HepG2 (cell line): Measurements from ENCODE around the gene WDR6. TPM values are rescaled to one million over a fixed set of nuclear protein-coding genes. Genes with fewer than 3 reads are reported as not detected.

Experiments used
- GATAD1 ChIP-seq: IDR thresholded peaks from 2 replicates; pipeline ENCODE4 v1.6.1; 2016; ENCODE audit warnings: missing genetic modification reagents, missing compliant biosample characterization
- HMGXB4 ChIP-seq, 2 experiments: sonication (generic) in 1 of 2; formaldehyde crosslinking in 1 of 2; IDR thresholded peaks; 2 replicates each; pipeline versions ENCODE4 v1.4.0 to v1.6.1; 2018 to 2020; ENCODE audit warnings: missing genetic modification reagents in 2 of 2, borderline replicate concordance in 1 of 2, low read depth in 1 of 2, mild to moderate bottlenecking in 1 of 2, missing biosample characterization in 1 of 2
- STAG1 ChIP-seq: sonication (generic); formaldehyde crosslinking; IDR thresholded peaks from 2 replicates; pipeline ENCODE4 v1.4.0; 2020; ENCODE audit warnings: missing genetic modification reagents
- ZNF263 ChIP-seq: sonication (generic); formaldehyde crosslinking; IDR thresholded peaks from 2 replicates; pipeline ENCODE4 v1.4.0; 2020; ENCODE audit warnings: missing genetic modification reagents
- ZNF354B ChIP-seq: sonication (generic); formaldehyde crosslinking; IDR thresholded peaks from 2 replicates; pipeline ENCODE4 v1.8.0; 2022; ENCODE audit warnings: mild to moderate bottlenecking, missing genetic modification reagents
- ZNF484 ChIP-seq: sonication (generic); formaldehyde crosslinking; IDR thresholded peaks from 2 replicates; pipeline ENCODE4 v1.5.1; 2020; ENCODE audit warnings: mild to moderate bottlenecking, low read depth, missing genetic modification reagents, borderline replicate concordance
- ZNF572 ChIP-seq: sonication (generic); formaldehyde crosslinking; IDR thresholded peaks from 2 replicates; pipeline ENCODE4 v1.5.1; 2020; ENCODE audit warnings: mild to moderate bottlenecking, missing genetic modification reagents
- ZNF75D ChIP-seq: sonication (generic); formaldehyde crosslinking; IDR thresholded peaks from 2 replicates; pipeline ENCODE4 v1.8.1; 2023; ENCODE audit warnings: missing genetic modification reagents, mild to moderate bottlenecking, borderline replicate concordance
- polyA plus RNA-seq, 8 experiments: library from polyadenylated mRNA; depleted of rRNA in 3 of 8; stranded (reverse) in 7 of 8; unstranded in 1 of 8; fragments of >200 nt; fragmentation: Illumina TruSeq in 4 of 8; extraction: Trizol in 4 of 8; gene quantifications; 2 replicates each; pipeline versions ENCODE4 v1.2.1 to v1.2.3, GENCODE V29; 2011 to 2016; ENCODE audit warnings: low read depth in 4 of 8, missing spikeins in 1 of 8, mixed read lengths in 1 of 8; ENCODE audit not compliant: insufficient read depth in 1 of 8
- total RNA-seq, 5 experiments: library from RNA; depleted of rRNA; stranded (reverse); fragments of >200 nt; fragmentation: Illumina TruSeq; extraction: Trizol; gene quantifications; 2 replicates each; pipeline ENCODE4 v1.2.3, GENCODE V29; 2016; ENCODE audit warnings: low read depth in 1 of 5
- TF ChIP-seq, protein P1 (sequence below): sonication (generic); formaldehyde crosslinking; IDR thresholded peaks from 2 replicates; pipeline ENCODE4 v1.4.0; 2020; ENCODE audit warnings: low read depth, mild to moderate bottlenecking, missing genetic modification reagents
- TF ChIP-seq, protein P2 (sequence below): sonication (generic); formaldehyde crosslinking; IDR thresholded peaks from 2 replicates; pipeline ENCODE4 v1.4.0; 2020; ENCODE audit warnings: missing genetic modification reagents, borderline replicate concordance
- TF ChIP-seq, protein P3 (sequence below): sonication (generic); formaldehyde crosslinking; IDR thresholded peaks from 2 replicates; pipeline ENCODE4 v1.4.0; 2020; ENCODE audit warnings: missing genetic modification reagents

Gene WDR6
- total and polyA plus RNA-seq, 2 of the 13 experiments (the other 11 are each of a cell fraction or from before 2014, with no cell fraction given): 73.4 to 139 TPM

DNA sequence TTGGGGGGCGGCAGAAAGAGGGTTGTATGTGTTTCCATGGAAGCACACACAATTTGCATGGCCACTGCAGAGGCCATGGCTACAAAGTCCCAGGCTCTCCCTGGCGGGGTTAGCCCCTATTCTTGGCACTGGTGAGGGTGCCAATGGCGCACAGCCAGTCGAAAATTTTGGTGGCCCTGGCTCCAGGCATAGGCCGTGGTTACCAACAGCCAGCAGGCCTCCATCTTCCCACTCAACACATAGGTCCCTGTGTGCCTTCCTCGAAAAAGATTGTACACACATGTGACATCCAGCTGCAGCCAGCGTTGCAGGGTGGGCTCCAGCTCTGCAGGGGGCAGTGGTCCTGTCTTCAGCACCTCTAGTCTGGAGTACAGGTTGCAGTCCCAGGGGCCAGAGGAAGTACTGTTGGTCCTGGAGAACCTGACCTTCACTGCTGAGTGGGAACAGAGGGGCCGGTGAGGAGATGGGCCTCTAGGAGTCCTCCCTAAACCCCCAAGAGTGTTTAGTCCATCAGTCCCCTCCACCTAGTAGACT lies 10.0 kb upstream of the WDR6 start (continued):
- TF ChIP-seq ZNF572 (CRISPR knock-in tag) (no peak), HMGXB4 (CRISPR knock-in tag; IDR thresholded peaks at IDR 0.05; ENCODE audit: borderline replicate concordance in 1 of 2, low read depth in 1 of 2) (no peak), ZNF263 (CRISPR knock-in tag) (peak; percentile 38), ZNF75D (CRISPR knock-in tag) (no peak), ZNF484 (CRISPR knock-in tag) (no peak), GATAD1 (CRISPR knock-in tag) (no peak), ZNF354B (CRISPR knock-in tag) (no peak), STAG1 (CRISPR knock-in tag) (peak; percentile 34)
- TF ChIP-seq, protein P1, sequence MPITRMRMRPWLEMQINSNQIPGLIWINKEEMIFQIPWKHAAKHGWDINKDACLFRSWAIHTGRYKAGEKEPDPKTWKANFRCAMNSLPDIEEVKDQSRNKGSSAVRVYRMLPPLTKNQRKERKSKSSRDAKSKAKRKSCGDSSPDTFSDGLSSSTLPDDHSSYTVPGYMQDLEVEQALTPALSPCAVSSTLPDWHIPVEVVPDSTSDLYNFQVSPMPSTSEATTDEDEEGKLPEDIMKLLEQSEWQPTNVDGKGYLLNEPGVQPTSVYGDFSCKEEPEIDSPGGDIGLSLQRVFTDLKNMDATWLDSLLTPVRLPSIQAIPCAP (CRISPR knock-in tag): no peak
- TF ChIP-seq, protein P2, sequence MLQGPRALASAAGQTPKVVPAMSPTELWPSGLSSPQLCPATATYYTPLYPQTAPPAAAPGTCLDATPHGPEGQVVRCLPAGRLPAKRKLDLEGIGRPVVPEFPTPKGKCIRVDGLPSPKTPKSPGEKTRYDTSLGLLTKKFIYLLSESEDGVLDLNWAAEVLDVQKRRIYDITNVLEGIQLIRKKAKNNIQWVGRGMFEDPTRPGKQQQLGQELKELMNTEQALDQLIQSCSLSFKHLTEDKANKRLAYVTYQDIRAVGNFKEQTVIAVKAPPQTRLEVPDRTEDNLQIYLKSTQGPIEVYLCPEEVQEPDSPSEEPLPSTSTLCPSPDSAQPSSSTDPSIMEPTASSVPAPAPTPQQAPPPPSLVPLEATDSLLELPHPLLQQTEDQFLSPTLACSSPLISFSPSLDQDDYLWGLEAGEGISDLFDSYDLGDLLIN: no peak
- TF ChIP-seq, protein P3, sequence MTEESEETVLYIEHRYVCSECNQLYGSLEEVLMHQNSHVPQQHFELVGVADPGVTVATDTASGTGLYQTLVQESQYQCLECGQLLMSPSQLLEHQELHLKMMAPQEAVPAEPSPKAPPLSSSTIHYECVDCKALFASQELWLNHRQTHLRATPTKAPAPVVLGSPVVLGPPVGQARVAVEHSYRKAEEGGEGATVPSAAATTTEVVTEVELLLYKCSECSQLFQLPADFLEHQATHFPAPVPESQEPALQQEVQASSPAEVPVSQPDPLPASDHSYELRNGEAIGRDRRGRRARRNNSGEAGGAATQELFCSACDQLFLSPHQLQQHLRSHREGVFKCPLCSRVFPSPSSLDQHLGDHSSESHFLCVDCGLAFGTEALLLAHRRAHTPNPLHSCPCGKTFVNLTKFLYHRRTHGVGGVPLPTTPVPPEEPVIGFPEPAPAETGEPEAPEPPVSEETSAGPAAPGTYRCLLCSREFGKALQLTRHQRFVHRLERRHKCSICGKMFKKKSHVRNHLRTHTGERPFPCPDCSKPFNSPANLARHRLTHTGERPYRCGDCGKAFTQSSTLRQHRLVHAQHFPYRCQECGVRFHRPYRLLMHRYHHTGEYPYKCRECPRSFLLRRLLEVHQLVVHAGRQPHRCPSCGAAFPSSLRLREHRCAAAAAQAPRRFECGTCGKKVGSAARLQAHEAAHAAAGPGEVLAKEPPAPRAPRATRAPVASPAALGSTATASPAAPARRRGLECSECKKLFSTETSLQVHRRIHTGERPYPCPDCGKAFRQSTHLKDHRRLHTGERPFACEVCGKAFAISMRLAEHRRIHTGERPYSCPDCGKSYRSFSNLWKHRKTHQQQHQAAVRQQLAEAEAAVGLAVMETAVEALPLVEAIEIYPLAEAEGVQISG (CRISPR knock-in tag): peak; percentile 74
- TF ChIP-seq, all 625 proteins: peak for 7
